Endothelial cell (in vitro differentiated cells): ENCODE results near the gene PPARGC1A. TPM values are rescaled to one million over a fixed set of nuclear protein-coding genes. Genes with fewer than 3 reads are reported as not detected.

Experiments
- DNase-seq: peaks from one replicate; pipeline ENCODE4 v3.0.0; 2021; ENCODE audit warnings: low spot score
- H3K27ac Mint-ChIP-seq: one replicate; pipeline ENCODE4 v1.8.0; 2021; ENCODE audit warnings: mixed read lengths, inconsistent platforms; ENCODE audit not compliant: unreplicated experiment
- H3K27me3 Mint-ChIP-seq: one replicate; pipeline ENCODE4 v1.8.0; 2021; ENCODE audit warnings: mild to moderate bottlenecking, moderate library complexity, mixed read lengths, inconsistent platforms; ENCODE audit not compliant: unreplicated experiment
- H3K36me3 Mint-ChIP-seq: one replicate; pipeline ENCODE4 v1.8.0; 2021; ENCODE audit warnings: mild to moderate bottlenecking, low read depth, mixed read lengths, inconsistent platforms; ENCODE audit not compliant: unreplicated experiment
- H3K4me1 Mint-ChIP-seq: one replicate; pipeline ENCODE4 v1.8.0; 2021; ENCODE audit warnings: mild to moderate bottlenecking, mixed read lengths, inconsistent platforms; ENCODE audit not compliant: unreplicated experiment
- H3K4me3 Mint-ChIP-seq: one replicate; pipeline ENCODE4 v1.8.0; 2021; ENCODE audit warnings: mild to moderate bottlenecking, mixed read lengths, inconsistent platforms; ENCODE audit not compliant: unreplicated experiment
- H3K9me3 Mint-ChIP-seq: one replicate; pipeline ENCODE4 v1.8.0; 2021; ENCODE audit warnings: mixed read lengths, inconsistent platforms; ENCODE audit not compliant: unreplicated experiment
- CTCF ChIP-seq: fragments of 200-600 bp; sonication (generic); IDR thresholded peaks from one replicate; pipeline ENCODE4 v1.5.0; 2021; ENCODE audit warnings: antibody characterized with exemption; ENCODE audit not compliant: unreplicated experiment
- total RNA-seq: library from RNA; stranded (reverse); fragmentation: NEBNext Ultra II Directional; extraction: Animal tissue kit (Norgen Biotek cat#: 25700); gene quantifications from one replicate; pipeline ENCODE4 v1.2.1, GENCODE V29; 2021; ENCODE audit not compliant: unreplicated experiment

The PPARGC1A gene
- total RNA-seq, 1 donor from 2014 or later = 11.4 TPM

GRCh38 chr4:23891064-23891421 lies 1.2 kb upstream of the PPARGC1A start:
- Mint-ChIP-seq H3K4me1 (peaks cover 22% of the 10 kb centered on the region), H3K4me3 (no peak overlapping the region), H3K27me3 (peaks cover 3% of the 10 kb centered on the region), H3K9me3 (no peaks in the 10 kb centered on the region), H3K27ac (no peak overlapping the region), H3K36me3 (no peaks in the 10 kb centered on the region)
- no peak for DNase-seq
- no peak for TF ChIP-seq CTCF

GRCh38 chr4:23890369-23891063 lies 669 bp upstream of the PPARGC1A start:
- H3K36me3 Mint-ChIP-seq = no peaks in the 10 kb centered on the region
- no peak for DNase-seq

GRCh38 chr4:23889391-23889790 lies 456 bp downstream of the PPARGC1A start:
- DNase-seq = no peak
- Mint-ChIP-seq H3K4me3 (peak overlapping the region; percentile 68), H3K27ac (no peak overlapping the region), H3K36me3 (no peaks in the 10 kb centered on the region), H3K9me3 (no peaks in the 10 kb centered on the region), H3K4me1 (peaks cover 22% of the 10 kb centered on the region), H3K27me3 (peaks cover 3% of the 10 kb centered on the region)
- TF ChIP-seq CTCF = no peak

More at GRCh38 chr4:23890369-23891063, 669 bp upstream of the PPARGC1A start:
- no peak overlapping the region for H3K4me3 Mint-ChIP-seq
- peaks cover 3% of the 10 kb centered on the region for H3K27me3 Mint-ChIP-seq
- no peak for TF ChIP-seq CTCF
- no peak overlapping the region for H3K27ac Mint-ChIP-seq
- no peaks in the 10 kb centered on the region for H3K9me3 Mint-ChIP-seq
- H3K4me1 Mint-ChIP-seq = peaks cover 22% of the 10 kb centered on the region

GRCh38 chr4:23888421-23889319 lies 1.2 kb downstream of the PPARGC1A start:
- no peak overlapping the region for H3K27ac Mint-ChIP-seq
- H3K27me3 Mint-ChIP-seq = peaks cover 3% of the 10 kb centered on the region
- H3K4me1 Mint-ChIP-seq = peaks cover 22% of the 10 kb centered on the region
- H3K36me3 Mint-ChIP-seq = no peaks in the 10 kb centered on the region
- DNase-seq = peak; percentile 14
- no peak for TF ChIP-seq CTCF
- no peaks in the 10 kb centered on the region for H3K9me3 Mint-ChIP-seq
- peak overlapping the region; percentile 68 for H3K4me3 Mint-ChIP-seq

GRCh38 chr4:23887989-23888388 lies 1.9 kb downstream of the PPARGC1A start:
- no peak for DNase-seq
- TF ChIP-seq CTCF = no peak
- H3K27me3 Mint-ChIP-seq = peaks cover 3% of the 10 kb centered on the region
- peaks cover 22% of the 10 kb centered on the region for H3K4me1 Mint-ChIP-seq
- no peaks in the 10 kb centered on the region for H3K9me3 Mint-ChIP-seq
- no peaks in the 10 kb centered on the region for H3K36me3 Mint-ChIP-seq
- no peak overlapping the region for H3K4me3 Mint-ChIP-seq
- no peak overlapping the region for H3K27ac Mint-ChIP-seq
